T-helper 9 cell (primary cell): ENCODE results near the gene SLC16A13.
"Not testable (repeated sequence)": the region's sequence is repeated elsewhere in the genome, so short reads cannot be mapped to it uniquely, and the experiment has no call there.

ENCODE experiments used
- DNase-seq: peaks from one replicate; pipeline ENCODE4 v3.0.0-alpha.2; 2020

Gene SLC16A13

GRCh38 chr17:7068268-7068667, 32.5 kb downstream of the SLC16A13 start:
- DNase-seq = no peak

GRCh38 chr17:7070712-7071111, 34.9 kb downstream of the SLC16A13 start:
- DNase-seq = no peak

GRCh38 chr17:7072406-7072805, 36.6 kb downstream of the SLC16A13 start:
- DNase-seq = no peak

GRCh38 chr17:7074931-7075330, 39.1 kb downstream of the SLC16A13 start:
- no peak for DNase-seq

GRCh38 chr17:7077911-7078546, 42.2 kb downstream of the SLC16A13 start:
- no peak for DNase-seq

- no peak for DNase-seq
These were observed 42.9 kb downstream of the SLC16A13 start for GRCh38 chr17:7078711-7079110.

- DNase-seq = no peak
These were observed 44.0 kb downstream of the SLC16A13 start, which contains the start of gene CLEC10A for GRCh38 chr17:7079581-7080455. Gene CLEC10A (minus strand): TSS chr17:7080251. CDS start chr17:7078812, 1,439 bp downstream.

GRCh38 chr17:7080456-7081041, 44.7 kb downstream of the SLC16A13 start:
- DNase-seq = no peak

- DNase-seq = no peak
These were observed 45.7 kb downstream of the SLC16A13 start for GRCh38 chr17:7081341-7082062.

- no peak for DNase-seq
These were observed 47.8 kb downstream of the SLC16A13 start for GRCh38 chr17:7083592-7083991.

- no peak for DNase-seq
These were observed 48.3 kb downstream of the SLC16A13 start for GRCh38 chr17:7084088-7084487.

GRCh38 chr17:7088442-7088841, 52.6 kb downstream of the SLC16A13 start:
- DNase-seq = not testable (repeated sequence)

- not testable (repeated sequence) for DNase-seq
These were observed 53.8 kb downstream of the SLC16A13 start for GRCh38 chr17:7089570-7089969.
